Fibroblast of gingiva (primary cell): ENCODE data around the gene CLDN34.
A peak's percentile ranks its signal among the peaks of the same experiment; 100 is the strongest.

ENCODE experiments used
- DNase-seq: peaks from one replicate; pipeline ENCODE4 v3.0.0-alpha.2; 2011; ENCODE audit warnings: low read depth

Gene CLDN34, protein sequence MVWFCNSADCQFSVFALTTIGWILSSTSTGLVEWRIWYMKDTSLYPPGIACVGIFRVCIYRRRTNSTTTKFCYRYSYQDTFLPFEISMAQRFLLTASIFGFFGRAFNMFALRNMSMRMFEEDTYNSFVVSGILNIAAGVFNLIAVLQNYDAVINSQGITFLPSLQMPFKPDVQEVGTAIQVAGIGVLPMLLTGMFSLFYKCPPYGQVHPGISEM

DNA sequence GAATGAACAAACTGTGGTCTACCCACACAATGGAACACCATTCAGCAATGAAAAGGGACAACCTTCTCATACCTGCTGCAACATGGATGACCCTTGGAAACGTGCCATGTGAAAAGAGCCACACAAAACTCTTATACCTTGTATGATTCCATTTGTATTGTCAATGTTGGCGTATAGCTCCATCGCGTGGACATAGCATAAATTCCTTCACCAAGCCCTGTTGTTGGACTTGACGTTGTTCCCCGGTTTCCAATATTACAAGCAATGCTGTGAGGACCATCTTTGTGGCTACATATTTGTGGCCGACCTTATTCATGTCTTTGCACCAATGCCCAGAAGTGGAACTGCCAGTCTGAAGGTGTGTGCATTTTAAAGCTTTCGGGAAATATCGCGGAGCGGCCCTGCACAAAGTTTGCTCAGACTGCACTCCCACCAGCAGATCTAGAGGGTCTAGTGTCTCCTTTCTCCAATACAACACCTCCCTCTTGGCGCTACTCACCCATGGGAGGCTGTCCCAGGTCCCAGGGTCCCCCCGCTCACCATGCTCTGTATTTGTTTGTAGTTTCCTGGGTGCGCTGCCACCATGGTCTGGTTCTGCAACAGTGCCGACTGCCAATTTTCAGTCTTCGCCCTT is at the start of gene CLDN34:
CLDN34 (plus strand) TSS at position 584 of the 634 bp plus-strand sequence; CDS start at position 584, 0 bp downstream.
- no peak for DNase-seq

DNA sequence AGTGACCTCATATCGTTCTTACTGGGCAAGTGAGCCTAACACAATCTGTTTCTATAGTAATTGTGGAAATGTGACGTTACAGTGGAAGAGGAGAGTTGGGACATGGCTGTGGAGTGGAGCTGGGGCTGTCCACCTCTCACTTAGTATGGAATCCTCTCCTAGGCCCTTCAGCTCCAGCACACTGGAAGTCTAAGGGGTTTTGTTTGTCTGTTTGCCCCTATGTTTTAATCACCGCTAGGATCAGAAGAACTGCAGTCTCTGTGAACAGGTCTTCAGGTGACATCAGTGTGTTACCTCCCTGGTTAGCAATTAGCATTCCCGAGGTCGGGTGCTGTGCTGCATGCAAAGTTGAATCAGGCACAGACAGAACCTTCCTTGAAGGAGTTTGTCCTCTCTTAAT is 49.3 kb upstream of the CLDN34 start:
- no peak for DNase-seq

DNA sequence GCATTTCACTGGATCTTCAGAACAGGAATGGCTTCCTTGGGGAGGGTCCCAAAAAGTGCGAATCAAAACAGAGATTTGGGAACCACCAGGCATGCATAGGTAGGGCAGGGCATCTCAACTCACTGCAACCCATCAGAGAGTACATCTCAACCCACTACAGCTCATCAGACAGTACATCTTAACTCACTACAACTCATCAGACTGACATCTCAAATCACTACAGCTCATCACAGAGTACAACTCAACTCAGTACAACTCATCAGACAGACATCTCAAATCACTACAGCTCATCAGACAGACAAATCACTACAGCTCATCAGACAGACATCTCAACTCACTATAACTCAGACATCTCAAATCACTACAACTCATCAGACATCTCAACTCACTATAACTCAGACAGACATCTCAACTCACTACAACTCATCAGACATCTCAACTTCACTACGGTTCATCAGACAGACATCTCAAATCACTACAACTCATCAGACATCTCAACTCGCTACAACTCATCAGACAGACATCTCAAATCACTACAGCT is 47.5 kb upstream of the CLDN34 start:
- no peak for DNase-seq

DNA sequence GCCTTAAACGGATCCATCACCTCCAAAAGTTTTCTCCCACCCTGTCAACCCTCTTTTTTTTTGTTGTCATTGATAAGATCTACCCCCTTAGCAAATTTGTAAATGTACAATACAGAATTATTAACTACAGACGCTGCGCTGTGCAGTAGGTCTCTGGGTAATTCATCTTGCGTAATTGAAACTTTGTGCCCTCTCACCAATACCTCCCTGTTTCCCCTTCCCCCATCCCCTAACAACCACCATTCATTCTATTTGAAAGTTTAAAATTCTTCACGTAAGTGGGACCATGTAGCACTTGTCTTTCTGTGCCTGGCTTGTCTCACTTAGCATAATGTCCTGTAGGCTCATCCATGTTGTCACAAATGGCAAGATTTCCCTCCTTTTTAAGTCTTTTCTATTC is 45.8 kb upstream of the CLDN34 start:
- DNase-seq, result no peak

DNA sequence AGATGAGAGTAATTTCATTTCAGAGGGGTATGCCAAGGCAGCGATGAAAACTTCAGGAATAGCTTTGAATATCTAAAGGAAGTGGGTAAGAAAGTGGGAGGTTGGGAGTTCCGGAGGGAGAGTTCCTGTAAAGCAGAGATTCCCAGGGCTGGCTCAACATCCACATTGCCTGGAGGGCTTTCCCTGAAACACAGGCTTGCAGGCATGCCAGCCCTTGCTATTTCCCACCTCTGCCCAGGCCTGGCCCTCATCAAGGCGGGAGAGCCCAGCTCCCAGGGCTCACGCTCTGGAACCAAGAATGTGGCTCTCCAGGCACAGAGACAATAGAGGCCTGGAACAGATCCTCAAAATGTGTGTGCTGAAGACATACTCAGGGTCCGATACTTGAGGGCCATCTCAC is 43.8 kb upstream of the CLDN34 start:
- DNase-seq, result no peak

DNA sequence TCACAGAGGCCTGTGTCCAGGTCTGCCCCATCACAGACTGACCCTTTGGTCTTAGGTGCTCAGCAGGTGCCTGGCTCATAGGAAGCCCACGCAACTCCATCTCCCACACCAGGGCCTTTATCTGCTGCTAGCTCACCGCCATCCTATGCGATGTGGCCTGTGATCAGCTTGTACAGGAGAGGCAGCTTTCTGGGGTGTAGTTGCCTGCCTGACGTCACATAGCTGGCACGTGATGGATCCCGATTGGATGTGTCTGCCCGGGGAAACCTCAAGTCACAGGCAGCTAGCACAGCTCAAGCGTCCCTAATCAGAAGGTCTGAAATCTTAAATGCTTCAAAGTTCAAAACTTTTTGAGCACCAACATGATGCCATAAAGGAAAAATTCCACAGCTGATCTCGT is 41.2 kb upstream of the CLDN34 start:
- DNase-seq, result no peak

DNA sequence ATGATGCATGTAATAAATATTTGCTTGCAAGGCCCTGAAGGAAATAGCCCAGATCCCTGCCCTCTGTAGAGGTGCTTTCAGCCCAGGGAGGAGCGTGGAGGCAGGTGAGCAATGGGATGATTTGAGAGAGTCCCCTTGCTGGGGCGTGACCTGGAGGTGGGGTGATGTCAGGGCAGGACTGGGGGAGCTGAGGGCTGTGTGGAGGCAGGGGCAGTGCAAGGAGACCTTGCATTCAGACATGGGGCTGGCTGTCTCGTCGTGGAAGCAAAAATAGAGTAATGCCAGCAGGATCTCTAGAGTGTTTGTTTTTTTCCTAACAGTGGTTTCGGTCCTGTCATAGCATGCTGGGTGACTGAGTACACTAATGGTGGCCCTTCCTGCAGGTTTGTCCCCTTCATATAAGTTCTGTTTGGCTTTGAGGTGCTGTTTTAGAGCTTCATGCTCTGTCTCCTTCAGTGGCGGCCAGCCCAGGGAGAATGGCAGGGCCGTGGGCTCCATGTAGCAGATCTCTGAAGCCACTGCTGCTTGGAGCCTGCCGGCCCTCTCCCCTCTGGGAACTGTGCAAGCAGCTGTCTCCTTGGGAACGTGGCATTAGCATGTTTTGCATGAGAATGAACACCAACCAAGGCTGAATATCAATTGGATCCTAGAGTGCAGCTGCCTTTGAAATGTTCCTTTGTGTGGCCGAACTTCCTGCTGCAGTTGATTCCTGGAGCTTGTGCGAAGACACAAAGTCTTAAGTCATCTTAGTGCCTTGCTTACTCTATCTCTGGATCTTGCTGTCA is 39.3 kb upstream of the CLDN34 start:
- no peak for DNase-seq

DNA sequence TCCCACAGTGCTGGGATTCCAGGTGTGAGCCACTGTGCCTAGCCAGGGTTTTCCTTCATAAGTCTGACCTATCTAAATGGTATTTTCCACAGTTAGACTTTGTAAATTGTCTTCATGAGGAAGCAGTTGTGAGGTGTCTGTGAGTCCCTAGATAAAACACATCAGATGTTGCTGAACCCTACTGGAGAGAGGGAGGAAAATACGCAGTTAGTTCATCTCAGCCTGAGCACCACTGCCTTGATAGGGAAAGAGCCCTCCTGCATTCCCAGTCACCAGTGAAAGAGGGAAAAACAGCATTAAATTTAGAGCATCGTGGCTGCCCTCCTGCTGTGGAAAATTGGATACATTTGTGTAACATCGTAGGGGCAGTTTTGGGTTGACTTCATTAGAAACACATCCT is 31.7 kb upstream of the CLDN34 start:
- no peak for DNase-seq

DNA sequence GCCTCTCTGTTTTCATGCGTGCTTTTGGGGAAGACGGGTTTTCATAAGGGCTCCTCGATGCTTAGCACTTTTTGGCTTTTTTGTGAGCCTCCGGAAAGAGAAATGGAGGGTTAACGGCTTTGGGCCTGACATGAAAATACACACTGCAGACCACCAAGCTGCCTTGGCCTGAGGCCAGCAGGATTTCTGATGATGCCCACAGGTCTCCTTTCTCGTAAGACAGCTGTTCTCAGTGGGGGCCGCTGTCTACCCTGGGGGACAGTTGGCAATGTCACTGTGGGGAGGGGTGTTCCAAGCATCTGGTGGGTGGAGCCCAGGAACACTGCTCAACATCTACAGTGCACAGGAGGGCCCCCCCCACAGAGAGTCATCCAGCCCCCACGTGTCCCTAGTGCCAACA is 29.4 kb upstream of the CLDN34 start:
- DNase-seq, result no peak

DNA sequence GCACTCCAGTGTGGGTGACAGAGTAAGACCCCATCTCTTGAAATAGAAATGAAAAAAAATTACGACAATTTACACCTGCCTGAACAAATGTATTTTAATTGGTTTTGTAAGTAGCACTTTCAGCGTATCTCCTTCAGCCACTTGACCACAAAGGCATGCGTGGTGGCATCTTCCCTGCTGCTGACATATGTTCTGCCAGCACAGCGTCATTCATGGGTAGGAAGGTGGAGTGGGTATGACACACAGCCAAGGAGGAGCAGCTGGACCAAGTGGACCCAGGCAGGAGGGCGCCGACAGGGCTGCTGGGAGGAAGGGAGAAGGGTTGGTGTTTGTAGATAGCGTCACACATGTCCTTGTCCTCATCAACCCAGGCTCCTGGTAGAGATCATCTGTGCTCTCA is 28.6 kb upstream of the CLDN34 start:
- no peak for DNase-seq

DNA sequence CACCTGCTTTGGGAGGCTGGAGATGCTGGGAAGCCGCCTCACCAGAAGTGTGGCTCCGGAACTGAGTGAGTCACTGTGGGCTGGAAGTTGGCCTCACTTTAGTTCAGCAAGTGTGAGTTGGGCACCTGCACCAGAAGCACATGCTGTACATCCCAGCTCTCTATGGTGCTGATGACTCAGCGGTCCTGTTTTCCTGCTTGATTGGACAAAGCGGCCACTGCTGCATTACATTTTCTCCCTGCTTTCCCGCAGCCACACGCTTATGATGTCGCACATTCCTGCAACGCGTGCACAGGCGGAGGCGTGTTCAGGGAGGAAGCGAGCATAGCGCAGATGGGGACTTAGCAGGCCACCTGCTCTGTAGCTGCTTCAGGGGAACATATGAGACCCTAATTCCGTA is 26.7 kb upstream of the CLDN34 start:
- peak; percentile 1 for DNase-seq

DNA sequence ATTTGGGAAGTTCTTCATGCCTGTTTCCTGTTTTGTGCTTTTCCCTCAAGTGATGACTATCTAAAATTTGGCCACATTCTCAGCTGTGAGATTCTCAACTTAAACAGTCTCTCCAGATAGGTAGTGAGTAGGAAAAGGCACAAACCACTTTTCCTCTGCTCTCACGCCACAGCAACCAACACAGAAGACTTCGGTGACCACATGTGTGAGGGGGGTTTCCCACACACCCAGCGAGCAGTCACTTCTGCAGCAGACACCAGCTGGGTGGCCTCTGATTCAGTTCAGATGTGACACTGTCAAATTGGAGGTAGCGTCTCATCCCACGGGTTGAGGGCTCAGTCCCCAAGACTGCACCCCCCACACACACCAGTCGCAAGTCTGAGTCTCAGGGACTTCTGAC is 25.1 kb upstream of the CLDN34 start:
- no peak for DNase-seq

DNA sequence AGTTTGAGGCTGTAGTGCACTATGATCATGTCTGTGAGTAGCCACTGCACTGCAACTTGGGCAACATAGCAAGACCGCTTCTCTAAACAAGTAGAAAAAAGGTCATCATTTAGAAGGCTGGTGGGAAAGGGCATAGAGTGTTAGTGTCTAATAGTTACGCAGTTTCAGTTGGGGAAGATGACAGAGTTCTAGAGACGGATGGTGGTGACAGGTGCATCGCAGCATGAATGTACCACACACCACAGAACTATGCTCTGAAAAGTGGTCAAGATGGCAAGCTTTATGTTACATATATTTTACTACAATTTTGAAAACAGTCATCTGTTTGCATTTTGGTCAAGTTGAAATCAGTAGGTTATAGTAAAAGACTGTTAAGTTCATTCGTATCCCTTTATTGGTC is 23.7 kb upstream of the CLDN34 start:
- no peak for DNase-seq

DNA sequence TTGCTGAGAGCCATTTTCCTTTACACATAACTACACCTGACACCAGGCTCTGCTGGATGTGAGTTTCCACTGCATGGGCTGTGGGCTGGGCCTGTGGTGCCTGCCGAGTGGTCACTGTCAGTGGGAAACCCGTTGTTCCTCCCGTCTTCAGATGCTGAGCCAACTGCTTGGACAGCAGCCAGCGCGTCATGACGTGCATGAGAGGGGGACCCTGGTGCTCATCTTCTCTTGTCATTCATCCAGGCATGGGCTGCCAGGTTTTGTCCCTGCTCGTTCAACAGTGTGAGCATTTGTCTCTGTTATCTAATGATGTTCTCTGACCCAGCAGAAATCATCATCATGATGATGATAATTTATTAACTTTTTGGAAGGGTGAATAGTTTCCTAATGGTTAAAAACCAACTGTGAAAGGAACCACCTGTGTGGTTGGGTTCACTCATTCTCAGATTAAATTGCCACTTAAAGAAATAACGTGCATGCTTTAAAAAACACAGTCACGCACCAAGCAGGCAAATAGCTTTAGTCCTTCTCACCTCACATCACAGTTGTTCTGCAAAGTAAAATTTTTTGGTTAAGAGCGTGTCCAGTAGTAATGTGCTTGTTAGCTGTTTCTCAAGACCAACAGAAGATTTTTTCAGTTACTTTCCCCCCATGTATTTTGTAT is 19.9 kb upstream of the CLDN34 start:
- DNase-seq, result no peak

DNA sequence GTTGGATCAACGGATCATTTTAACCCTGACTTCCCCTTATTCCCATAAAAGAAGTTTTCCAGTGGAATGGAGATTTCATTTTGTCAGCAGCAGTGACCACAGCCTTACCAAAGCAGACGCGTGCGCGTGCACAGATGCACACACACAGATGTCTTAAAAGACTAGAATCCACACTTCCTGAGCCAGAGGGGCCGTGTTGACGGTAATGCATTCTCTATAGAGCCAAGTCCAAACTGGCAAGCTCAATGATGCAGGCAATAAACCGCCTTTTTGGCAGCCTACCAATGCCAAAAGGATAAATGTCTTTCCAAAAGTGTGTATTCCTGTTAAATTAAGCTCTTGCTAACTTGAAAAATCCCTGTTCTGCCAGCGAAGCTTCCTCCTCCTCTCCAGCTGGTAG is 18.8 kb upstream of the CLDN34 start:
- DNase-seq, result peak; percentile 32

DNA sequence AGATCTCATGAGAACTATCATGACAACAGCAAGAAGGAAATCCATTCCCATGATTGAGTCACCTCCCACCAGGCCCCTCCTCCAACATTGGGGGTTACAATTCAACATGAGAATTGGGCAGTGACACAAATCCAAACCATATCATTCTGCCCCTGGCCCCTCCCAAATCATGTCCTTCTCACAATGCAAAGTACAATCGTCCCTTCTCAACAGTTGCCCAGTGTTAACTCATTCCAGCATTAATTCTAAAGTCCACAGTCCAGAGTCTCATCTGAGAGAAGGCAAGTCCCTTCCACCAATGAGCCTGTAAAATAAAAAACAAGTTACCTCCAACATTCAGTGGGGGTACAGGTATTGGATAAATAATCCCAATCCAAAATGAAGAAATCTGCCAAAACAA is 14.9 kb upstream of the CLDN34 start:
- DNase-seq, result no peak

DNA sequence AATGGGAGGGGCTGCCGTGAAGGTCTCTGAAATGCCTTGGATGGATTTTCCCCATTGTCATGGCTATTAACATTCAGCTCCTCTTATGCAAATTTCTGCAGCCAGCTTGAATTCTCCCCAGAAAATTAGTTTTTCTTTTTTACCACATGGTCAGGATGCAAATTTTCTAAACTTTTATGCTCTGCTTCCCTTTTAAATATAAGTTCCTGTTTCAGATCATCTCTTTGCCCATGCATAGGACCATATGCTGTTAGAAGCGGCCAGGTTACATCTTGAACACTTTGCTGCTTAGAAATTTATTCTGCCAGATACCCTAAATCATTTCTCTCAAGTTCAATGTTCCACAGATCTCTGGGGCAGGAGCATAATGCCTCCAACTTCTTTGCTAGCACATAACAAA is 13.8 kb upstream of the CLDN34 start:
- DNase-seq, result no peak

DNA sequence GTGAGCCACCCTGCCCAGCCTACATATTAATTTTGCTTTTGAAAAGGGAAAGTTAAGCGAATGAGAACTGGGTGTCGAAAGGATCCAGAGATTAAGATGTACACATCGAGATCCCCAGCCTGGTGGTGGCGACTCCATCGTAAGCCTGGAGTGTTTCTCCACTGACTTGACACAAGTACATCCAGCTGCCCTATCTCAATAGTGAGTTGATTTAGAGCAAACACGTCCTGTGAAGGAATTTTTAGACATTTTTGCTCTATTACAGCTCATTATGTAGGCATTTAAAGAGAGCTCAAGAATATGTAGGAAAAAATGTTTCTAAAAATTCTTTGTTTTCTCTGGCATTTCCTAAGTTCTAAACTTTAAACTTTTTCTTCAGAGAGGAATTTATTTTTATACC is 11.7 kb upstream of the CLDN34 start:
- peak; percentile 56 for DNase-seq

DNA sequence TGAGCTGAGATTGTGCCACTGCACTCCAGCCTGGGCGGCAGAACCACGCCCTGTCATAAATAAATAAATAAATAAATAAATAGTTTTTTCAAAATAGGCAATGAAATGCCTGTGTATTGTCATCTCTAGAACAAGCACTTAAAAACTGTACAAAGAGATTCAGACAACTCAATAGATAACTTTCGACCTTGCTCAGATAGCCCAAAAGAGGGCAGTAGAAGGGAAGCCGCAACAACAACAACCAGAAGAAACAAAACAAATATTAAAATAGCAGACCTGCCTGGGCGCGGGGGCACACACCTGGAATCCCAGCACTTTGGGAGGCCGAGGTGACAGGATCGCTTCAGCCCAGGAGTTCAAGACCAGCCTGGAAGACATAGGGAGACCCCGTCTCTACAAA is 9.4 kb upstream of the CLDN34 start:
- no peak for DNase-seq

DNA sequence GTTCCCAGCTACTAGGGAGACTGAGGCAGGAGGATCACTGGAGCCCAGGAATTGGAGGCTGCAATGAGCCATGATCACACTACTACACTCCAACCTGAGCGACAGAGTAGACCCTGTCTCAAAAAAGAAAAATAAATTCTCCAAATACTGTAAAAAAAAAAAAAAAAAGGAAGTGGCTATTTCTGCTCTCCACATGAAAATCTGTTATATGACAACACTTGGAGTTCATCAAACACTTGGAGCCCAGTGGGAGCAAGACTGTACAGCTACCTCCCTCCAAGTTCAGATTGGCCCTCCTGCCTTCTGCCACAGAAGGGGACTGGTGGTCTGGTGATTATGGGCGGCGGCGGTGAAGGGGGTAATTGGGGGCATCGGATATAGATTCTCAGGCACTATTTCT is 9.0 kb upstream of the CLDN34 start:
- no peak for DNase-seq

DNA sequence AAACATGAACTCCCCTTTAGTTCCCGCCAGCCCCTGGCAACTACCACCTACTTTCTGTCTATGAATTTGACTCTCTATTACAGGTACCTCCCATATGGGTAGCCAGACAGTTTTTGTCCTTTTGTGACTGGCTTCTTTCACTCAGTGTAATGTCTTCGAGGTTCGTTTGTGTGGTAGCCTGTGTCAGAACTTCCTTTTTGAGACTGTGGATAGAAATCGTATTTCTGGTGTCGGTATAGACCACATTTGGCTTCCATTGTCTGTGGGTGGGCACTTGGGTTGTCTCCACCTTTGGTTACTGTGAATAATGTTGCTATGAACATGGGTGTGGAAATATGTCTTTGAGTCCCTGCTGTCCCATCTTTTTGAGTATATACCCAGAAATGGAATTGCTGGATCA is 5.4 kb upstream of the CLDN34 start:
- DNase-seq, result no peak

DNA sequence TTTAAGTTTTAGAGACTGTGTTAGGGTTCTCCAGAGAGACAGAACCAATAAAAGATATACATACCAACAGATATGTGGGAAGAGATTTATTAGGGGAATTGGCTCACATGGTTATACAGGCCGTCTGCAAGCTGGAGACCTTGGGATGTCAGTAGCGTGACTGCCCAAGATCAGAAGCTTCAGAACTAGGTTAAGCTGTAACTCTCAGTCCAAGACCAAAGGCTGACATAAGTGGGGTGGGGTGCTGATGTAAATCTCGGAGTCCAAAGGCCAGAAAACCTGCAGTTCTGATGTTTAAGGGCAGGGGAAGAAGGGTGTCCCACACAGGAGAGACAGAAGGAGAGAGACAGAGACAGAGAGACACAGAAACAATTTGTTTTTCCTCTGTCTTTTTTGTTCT is 10.5 kb downstream of the CLDN34 start:
- no peak for DNase-seq

DNA sequence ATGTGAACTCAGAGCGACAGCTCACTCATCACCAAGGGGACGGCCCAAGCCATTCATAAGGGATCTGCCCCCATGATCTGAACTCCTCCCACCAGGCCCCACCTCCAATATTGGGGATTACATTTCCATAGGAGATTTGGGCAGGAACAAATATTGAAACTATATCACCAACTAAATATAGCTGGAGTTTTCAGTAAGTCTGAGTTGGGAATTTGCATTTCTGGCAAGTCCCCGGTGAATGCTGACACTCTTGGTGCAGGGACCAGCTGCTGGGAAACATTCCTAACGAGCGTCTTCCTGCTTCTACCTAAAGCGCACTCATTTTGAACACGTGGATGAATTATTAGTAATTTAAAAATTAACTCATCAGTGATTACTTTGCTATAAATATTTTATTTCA is 13.2 kb downstream of the CLDN34 start:
- no peak for DNase-seq
